ENCODE results near the gene PICALM.
"Not testable (repeated sequence)": the region's sequence is repeated elsewhere in the genome, so short reads cannot be mapped to it uniquely, and the experiment has no call there.

PICALM gene

DNA sequence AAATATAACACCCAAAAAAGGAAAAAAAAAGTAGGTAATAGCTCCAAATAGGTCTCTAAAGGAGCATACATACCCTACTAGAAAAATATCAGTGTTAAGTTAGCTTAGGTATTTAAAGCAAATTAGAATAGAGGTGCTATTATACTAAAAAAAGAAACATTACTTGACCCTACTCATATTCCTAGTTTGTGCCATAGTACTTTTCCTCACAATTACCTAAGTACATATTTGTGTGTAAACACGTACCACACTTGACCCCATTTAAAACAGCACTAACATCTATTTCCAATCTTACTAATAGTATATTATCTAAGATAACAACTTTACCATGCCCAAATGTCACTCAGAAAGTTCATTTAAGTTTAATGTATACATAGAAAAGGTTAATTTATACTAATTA, 57.7 kb downstream of the PICALM start:
- DNase-seq (ENCODE audit: low read depth), result no peak
- no peak overlapping the region for H3K4me3 ChIP-seq (ENCODE audit: low read depth, low read length)

DNA sequence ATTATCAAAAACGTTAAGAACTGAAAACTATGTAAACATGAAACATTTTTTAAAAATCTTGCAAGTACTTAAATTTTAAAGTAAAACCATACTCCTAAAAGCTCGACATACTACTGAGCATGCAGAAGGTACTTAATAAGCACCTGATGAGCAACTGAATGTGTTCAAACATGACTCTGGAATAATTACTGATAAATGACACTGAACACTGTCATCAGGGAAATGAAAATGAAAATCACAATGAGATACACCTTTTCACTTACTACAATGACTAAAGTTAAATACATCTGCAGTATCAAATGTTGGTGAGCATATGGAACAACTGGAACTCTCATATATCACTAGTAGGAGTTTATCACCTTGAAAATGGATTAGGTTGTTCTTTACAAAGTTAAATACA, 65.2 kb downstream of the PICALM start:
- no peak overlapping the region for H3K4me3 ChIP-seq (ENCODE audit: low read depth, low read length)
- DNase-seq (ENCODE audit: low read depth), result no peak

DNA sequence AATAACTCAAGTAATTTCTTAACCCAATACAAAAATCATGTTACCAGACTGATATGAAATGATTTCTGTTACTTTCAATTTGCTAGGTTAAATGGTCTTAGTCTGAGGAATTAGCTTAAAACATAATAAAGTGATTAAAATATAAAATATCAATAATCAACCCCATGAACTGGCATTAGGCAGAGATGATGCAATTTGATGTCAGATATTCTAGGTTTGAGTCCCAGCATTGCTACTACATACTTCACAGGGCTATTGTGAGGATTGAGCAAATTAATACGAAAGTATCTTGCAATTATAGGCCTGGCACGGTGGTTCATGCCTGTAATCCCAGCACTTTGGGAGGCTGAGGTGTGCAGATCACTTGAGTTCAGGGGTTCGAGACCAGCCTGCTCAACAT, 66.5 kb downstream of the PICALM start:
- no peak overlapping the region for H3K4me3 ChIP-seq (ENCODE audit: low read depth, low read length)
- DNase-seq (ENCODE audit: low read depth), result no peak

DNA sequence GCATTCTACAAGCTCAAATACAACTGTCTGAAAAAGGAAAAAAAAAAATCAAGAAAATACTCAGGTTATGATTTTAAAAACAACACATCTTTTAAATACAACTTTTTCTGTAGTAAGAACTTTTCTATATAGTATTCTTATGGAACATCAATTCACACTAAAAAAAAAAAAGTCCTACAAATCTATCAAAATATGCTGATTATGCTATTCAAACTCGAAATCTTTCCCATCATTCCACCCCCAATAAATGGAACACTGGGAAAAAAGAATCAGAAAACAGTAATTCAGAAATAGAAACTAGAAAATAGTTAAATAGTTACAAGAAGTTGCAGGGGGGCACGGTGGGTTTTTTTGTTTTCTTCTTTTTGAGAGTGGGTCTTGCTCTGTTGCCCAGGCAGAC, 77.4 kb downstream of the PICALM start:
- no peak overlapping the region for H3K4me3 ChIP-seq (ENCODE audit: low read depth, low read length)
- DNase-seq (ENCODE audit: low read depth), result no peak

DNA sequence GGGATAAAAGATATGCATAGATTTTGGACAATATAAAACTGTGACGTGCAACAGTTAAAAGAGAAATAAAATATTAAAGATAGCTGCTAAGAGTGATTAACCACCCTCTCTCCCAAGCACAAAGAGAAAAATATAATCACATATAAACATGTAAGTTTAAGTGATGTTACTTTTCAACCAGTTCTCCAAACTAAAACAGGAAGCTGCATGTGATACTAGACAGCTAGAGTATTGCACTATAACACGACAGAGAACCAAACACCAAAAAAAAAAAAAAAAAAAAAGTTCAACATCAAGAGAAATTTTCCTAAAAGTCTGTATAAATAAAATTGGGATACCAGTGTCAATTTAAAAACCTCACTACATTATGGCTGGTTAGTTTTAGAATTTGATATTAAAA, 79.1 kb downstream of the PICALM start:
- H3K4me3 ChIP-seq (ENCODE audit: low read depth, low read length), result no peak overlapping the region
- DNase-seq (ENCODE audit: low read depth), result no peak

DNA sequence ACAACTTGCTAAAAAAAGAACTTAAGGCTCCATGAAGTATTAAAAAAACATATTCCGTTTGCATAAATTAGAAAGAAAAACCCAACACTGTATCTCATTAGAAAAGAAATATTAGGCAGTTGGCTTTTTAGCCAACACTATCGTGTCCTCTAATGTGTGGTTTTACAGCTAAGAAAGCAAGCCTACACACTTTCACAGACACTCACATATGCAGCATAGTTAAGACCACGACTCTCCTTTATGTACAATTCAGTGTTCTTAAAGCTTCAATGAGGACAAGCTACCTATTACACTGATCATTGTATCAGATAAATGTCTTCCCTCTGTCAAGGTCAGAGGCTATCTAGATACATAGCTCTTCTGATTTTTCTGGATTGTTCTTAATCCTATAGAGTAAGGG, 80.1 kb downstream of the PICALM start:
- H3K4me3 ChIP-seq (ENCODE audit: low read depth, low read length), result no peak overlapping the region
- DNase-seq (ENCODE audit: low read depth), result no peak

DNA sequence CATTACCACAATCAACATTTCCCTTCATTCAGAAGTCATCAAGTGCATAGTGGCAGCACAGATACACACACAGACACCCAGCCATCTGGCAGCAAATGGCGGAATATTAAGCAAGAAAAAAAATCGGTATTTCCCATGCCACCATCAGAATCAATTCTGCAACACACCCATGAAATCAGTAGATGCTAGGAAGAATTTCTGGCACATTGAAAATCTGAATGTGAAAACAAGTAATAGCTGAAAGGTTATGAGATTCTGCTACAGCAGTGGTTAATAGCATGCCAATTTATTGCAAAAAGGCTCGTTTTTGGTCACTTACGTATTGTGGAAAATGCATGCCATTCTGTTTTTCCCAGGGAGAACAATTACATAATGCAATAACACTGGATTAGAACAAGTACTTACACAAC, 91.1 kb downstream of the PICALM start:
- no peak overlapping the region for H3K4me3 ChIP-seq (ENCODE audit: low read depth, low read length)
- no peak for DNase-seq (ENCODE audit: low read depth)

DNA sequence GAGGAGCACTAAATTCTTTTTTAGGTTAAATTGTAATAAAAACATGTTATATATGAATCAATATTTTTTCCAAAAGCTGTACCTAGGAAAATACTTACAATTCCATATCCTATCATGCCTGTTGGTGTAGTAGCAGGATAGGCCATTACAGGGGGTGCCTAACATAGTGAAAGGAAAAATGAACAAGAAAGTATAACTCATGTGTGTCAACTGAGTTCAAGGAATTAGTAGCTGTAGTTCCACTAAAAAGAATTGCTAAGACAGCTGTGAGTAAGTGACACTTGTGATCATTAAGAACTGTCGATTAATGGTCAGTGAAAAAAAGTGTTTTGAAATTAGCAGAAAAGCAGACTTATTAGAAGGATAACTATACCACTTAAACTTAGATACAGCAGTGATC, 92.4 kb downstream of the PICALM start:
- DNase-seq (ENCODE audit: low read depth), result no peak
- no peak overlapping the region for H3K4me3 ChIP-seq (ENCODE audit: low read depth, low read length)

DNA sequence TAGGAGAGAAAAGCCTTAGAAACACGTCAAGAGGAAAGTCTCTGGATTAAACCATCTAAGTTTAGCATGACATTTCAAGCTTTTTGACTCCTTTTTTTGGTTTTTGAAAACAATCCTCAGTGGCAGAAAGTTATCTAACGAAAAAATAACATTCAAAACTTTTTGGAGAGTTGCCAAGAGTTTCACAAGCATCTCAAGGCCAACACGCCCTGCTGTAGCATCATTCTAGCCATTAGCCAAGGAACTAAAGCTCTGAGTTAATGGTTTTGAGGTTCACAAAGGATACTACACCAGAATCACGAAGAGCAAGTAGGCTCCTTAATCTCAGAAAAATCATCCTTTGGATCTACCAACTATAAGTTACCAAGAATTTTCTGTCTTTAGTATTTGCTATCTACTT, 94.8 kb downstream of the PICALM start:
- no peak overlapping the region for H3K4me3 ChIP-seq (ENCODE audit: low read depth, low read length)
- no peak for DNase-seq (ENCODE audit: low read depth)

DNA sequence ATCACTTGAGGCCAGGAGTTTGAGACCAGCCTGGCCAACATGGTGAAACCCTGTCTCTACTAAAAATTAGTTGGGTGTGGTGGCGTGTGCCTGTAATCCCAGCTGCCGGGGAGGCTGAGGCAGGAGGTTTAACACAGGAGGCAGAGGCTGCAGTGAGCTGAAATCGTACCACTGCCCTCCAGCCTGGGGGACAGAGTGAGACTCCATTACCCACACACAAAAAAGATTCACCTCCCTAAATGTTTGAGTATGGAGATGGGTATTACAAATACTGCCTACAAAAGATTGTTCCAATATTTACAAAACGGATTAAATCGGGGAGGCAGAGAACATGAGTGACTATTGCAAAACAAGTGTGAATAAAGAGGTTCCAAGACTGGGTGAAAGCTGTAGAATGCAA, 98.3 kb downstream of the PICALM start:
- no peak overlapping the region for H3K4me3 ChIP-seq (ENCODE audit: low read depth, low read length)
- DNase-seq (ENCODE audit: low read depth), result no peak

DNA sequence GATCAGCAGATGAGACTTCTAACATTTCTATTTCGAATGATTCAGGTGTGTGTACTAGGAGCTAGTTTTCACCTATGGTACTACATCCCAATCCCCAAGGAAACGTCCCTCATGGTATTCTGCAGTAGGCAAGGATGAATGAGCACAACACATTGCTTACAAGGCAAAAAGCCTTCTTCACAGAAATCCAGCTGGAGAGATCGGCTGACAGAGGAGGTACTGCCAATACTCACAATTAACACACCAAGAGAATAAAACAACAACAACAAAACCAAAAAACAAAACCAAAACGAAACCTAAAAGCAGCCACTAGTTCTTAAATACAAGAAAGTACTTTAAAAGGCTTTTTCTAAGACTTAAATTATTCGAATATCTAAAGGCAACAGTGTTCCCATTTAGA, 101.4 kb downstream of the PICALM start:
- no peak for DNase-seq (ENCODE audit: low read depth)
- H3K4me3 ChIP-seq (ENCODE audit: low read depth, low read length), result no peak overlapping the region

DNA sequence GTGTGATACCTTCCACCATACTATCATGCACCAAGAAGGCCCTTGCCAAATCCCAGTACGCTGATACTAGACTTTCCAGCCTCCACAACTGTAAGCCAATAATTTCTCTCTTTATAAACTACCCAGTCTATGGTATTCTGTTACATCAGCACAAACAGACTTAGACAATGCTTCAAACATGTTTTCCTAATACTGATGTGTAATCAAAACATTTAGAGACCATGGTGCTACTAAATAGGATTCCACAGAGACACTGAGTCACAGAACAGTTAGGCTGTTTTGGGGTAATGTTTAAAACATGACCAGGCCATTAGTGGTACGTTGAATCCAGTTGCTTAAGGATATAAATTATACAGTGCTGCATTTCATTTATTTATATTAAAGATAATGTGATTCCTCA, 103.7 kb downstream of the PICALM start:
- DNase-seq (ENCODE audit: low read depth), result peak; percentile 36

DNA sequence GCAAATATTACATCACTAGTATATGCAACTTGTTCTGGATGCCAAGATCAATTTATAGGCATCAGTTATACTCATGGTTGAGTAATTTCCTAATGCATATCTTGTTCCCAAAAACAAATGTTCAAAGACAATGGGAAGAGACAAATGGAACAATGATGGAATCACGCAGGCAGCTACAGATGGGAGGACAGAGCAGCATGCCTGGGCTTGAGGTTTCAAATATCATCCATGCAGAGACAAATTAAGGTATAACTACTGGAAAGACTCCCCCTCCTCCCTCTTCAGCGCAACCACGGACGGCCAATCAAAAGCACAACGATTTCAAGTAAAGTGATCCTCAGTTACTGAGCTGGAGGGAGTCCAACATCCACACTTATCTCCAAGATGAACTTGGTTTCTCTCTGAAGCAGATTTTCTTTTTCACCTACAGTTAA, 106.9 kb downstream of the PICALM start:
- H3K4me3 ChIP-seq (ENCODE audit: low read depth, low read length), result no peak overlapping the region
- DNase-seq (ENCODE audit: low read depth), result peak; percentile 92

More for the DNA sequence above, 103.7 kb downstream of the PICALM start:
- H3K4me3 ChIP-seq (ENCODE audit: low read depth, low read length), result no peak overlapping the region

DNA sequence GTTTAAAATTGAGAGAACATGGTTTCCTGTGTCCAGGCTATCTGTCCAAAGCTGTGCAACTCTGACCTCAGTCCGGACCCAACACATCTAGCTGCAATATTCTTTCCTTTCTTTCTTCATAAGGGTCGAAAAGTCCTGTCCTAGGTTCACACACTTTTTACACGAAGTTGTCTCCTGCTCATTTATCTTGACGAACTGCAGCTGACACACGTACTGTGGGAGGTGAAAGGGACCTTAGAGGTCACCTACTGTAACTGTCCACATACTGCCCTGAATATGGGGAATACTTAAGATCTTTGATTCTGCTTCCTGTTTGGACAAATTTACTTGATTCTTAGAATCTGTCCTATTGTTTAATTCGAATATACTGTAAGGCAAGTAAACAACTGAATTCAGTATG, 107.8 kb downstream of the PICALM start:
- DNase-seq (ENCODE audit: low read depth), result no peak
- no peak overlapping the region for H3K4me3 ChIP-seq (ENCODE audit: low read depth, low read length)

DNA sequence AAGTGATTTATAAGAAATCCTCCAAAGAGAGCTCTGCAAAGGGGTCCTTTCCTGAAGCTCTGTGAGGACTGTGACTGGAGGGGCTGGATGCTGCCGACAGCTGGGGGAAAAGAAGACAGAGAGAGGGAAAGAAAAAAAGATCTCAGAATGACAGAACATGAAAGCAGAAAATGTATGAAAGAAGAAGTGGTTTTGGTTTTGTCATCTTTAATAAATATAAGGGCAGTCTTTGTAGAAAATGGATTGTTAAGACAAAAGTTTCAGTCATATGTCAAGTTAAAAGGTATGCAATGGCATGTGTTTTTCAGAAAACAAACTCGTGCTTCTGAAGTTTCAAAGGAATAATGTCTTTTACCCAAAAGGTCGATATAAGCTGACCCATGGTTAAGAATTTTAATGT, 108.2 kb downstream of the PICALM start:
- no peak overlapping the region for H3K4me3 ChIP-seq (ENCODE audit: low read depth, low read length)
- DNase-seq (ENCODE audit: low read depth), result no peak

DNA sequence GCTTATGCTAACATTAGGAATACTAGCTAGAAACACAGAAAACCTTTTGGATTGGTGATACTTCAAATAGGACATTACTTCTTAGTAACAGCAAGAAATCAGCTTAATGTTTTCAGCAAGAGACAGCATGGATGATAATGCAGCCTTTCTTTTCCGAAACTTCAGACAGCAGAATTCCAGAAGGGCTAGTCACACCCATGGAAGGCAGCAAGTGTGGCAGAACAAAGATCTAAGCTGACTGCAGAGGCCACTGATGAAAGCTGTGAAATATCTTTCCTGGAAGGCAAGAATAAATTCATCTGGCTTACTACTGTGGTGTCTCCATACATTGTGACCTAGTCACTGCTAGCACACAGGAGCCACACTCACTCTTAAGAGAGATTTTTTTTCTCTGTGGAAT, 113.4 kb downstream of the PICALM start:
- no peak overlapping the region for H3K4me3 ChIP-seq (ENCODE audit: low read depth, low read length)
- DNase-seq (ENCODE audit: low read depth), result peak; percentile 54

DNA sequence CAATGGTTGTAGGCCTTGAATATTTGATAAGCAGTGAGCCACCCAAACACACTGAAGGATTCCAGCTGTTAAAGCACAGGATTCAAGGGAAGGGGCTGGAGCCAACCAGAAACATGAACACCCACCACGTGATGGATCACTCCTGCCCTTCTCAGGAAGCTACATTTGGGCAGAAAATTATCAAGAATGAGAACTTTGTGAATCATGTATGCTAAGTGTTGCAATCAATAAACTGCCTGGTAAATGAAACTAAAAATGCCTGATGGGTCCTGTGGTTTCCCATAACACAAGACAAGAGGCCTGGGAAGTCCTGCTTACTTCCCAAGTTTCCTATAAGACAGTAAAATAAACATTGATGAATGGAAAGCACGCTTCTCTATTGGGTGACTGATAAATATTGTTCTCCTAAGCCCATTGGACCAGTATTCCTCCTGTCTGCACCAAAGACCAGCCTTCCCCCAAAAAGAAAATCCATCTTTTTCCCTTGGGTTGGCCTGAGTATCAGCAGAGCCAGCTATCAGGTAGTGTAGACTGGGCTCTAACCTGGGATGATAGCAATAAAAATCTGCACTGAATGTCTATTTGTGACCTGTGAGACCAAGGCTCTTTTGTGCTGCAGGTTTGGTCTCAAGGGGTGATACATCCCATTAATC, 115.3 kb downstream of the PICALM start:
- H3K4me3 ChIP-seq (ENCODE audit: low read depth, low read length), result no peak overlapping the region

DNA sequence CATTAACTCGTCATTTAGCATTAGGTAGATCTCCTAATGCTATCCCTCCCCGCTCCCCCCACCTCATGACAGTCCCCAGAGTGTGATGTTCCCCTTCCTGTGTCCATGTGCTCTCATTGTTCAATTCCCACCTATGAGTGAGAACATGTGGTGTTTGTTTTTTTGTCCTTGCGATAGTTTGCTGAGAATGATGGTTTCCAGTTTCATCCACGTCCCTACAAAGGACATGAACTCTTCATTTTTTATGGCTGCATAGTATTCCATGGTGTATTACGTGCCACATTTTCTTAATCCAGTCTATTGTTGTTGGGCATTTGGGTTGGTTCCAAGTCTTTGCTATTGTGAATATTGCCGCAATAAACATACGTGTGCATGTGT, 116.8 kb downstream of the PICALM start:
- H3K4me3 ChIP-seq (ENCODE audit: low read depth, low read length); DNase-seq (ENCODE audit: low read depth): not testable (repeated sequence)

More for the DNA sequence above, 115.3 kb downstream of the PICALM start:
- DNase-seq (ENCODE audit: low read depth), result peak; percentile 52

DNA sequence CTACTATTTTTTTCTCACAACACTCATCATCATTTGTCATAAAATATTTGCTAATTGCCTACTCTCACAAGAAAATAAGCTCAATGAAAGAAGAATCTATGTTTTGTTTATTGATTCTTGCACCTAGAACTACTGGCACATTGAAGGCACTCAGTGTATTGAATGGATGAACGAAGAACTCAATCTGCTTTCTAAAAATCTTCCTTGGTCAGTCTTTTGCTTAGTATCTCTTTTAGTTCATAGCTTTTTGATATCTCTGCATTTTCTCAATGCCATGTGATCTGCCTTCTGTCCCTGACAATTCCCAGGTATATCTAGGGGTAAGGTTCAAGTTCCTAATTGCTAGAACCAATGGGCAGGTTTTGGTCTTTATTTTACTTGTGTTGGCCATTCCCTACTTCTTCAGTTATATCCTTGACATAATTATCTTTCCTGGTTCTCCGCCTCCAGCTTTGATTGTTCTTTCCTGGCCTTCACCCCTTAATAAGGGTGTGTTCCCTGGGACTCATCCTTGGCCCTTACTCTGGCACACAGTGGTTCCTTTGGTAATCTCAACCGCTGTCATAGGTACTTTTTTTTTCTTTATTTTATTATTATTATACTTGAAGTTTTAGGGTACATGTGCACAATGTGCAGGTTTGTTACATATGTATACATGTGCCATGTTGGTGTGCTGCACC, 117.3 kb downstream of the PICALM start:
- no peak overlapping the region for H3K4me3 ChIP-seq (ENCODE audit: low read depth, low read length)
- DNase-seq (ENCODE audit: low read depth), result no peak

DNA sequence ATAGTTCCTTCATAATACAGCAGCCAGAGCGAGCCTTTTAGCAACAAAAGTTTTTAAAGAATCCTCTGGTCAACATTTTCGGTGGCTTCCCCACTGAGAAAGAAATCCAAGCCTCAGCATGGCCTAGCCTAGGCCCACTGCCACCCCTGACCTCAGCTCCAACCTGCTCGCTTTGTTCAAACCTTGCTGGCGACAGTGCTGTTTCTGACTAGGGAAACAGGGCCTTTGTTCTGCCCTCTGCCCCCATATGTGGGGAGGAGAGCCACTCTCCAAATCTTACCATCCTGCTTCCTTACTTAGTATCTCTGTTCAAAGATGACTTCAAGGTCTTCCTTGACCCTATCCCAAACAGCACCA, 117.9 kb downstream of the PICALM start:
- H3K4me3 ChIP-seq (ENCODE audit: low read depth, low read length), result no peak overlapping the region
- DNase-seq (ENCODE audit: low read depth), result no peak

DNA sequence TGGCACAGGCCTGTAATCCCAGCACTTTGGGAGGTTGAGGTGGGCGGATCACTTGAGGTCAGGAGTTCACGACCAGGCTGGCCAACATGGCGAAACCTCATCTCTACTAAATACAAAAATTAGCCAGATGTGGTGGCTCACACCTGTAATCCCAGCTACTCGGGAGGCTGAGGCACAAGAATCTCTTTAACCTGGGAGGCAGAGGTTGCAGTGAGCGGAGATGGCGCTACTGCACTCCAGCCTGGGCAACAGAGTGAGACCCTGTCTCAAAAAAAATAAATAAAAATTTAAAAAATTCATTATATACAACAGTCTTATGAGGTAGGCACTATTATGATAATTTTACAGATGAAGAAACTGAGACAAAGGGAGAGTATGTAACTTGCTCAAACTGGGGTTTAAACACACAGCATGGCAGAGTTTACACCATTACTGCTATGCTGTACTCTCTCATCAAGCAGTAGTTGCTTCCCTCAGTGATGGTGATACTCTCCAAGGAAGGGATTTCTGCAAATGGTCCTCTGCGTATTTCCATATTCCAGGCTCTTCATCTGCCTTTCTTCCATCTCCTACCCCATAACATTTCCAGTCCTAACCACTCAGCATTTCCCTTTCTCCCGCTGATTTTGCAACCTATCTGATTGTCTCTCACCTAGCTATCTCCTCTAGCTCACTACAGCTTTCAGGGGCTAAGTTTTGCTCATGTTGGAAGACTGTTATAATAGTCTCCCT, 118.4 kb downstream of the PICALM start:
- no peak for DNase-seq (ENCODE audit: low read depth)
- no peak overlapping the region for H3K4me3 ChIP-seq (ENCODE audit: low read depth, low read length)
